Caco-2 (cell line): ENCODE results near the gene DAO. TPM values are rescaled to one million over a fixed set of nuclear protein-coding genes. Genes with fewer than 3 reads are reported as not detected.
A peak's percentile ranks its signal among the peaks of the same experiment; 100 is the strongest.

ENCODE experiments used
- BruUV-seq: library from RNA; stranded (reverse); fragments of 400-500 nt; replicated peaks from 2 replicates; lab custom pipeline; 2021; lab: Mats Ljungman, UMichigan
- CTCF ChIA-PET: fragments of 300-600 bp; sonication (Branson Sonifier 250); formaldehyde crosslinking; loops from one replicate; lab custom pipeline; 2022; ENCODE audit warnings: antibody characterized with exemption; lab: Charles Lee
- POLR2A ChIA-PET: fragments of 300-600 bp; sonication (Branson Sonifier 250); formaldehyde crosslinking; loops from one replicate; lab custom pipeline; 2022; ENCODE audit warnings: antibody characterized with exemption; lab: Charles Lee
- DNase-seq, 2 experiments: peaks; one replicate each; pipeline versions ENCODE4 v3.0.0 to v3.0.0-alpha.2; 2020 to 2022
- H3K27me3 ChIP-seq: replicated peaks from 2 replicates; pipeline ENCODE4 v1.6.0; 2011; ENCODE audit warnings: low read length; ENCODE audit not compliant: control insufficient read depth, insufficient read depth
- H3K36me3 ChIP-seq: 2 replicates; pipeline ENCODE4 v1.5.1; 2011; ENCODE audit warnings: low read length; ENCODE audit not compliant: control insufficient read depth, insufficient read depth
- H3K4me1 ChIP-seq: fragments of 250-450 bp; sonication (Bioruptor Pico); 2 replicates; pipeline ENCODE4 v1.5.1; 2020; ENCODE audit warnings: mild to moderate bottlenecking
- H3K4me3 ChIP-seq: 2 replicates; pipeline ENCODE4 v1.5.1; 2011; ENCODE audit warnings: low read depth, mild to moderate bottlenecking, control low read depth, low read length
- H3K9me3 ChIP-seq: fragments of 250-450 bp; sonication (Bioruptor Pico); 2 replicates; pipeline ENCODE4 v1.5.1; 2020; ENCODE audit warnings: mild to moderate bottlenecking, moderate library complexity
- H3K27ac Mint-ChIP-seq: one replicate; pipeline ENCODE4 v1.8.0; 2022; ENCODE audit warnings: mixed read lengths; ENCODE audit not compliant: unreplicated experiment
- H3K27me3 Mint-ChIP-seq: one replicate; pipeline ENCODE4 v1.8.0; 2022; ENCODE audit warnings: mixed read lengths; ENCODE audit not compliant: insufficient read depth, unreplicated experiment
- H3K36me3 Mint-ChIP-seq: one replicate; pipeline ENCODE4 v1.8.0; 2022; ENCODE audit warnings: mild to moderate bottlenecking, mixed read lengths; ENCODE audit not compliant: insufficient read depth, unreplicated experiment
- H3K4me1 Mint-ChIP-seq: one replicate; pipeline ENCODE4 v1.8.0; 2022; ENCODE audit warnings: low read depth, mixed read lengths; ENCODE audit not compliant: unreplicated experiment
- H3K4me3 Mint-ChIP-seq: one replicate; pipeline ENCODE4 v1.8.0; 2022; ENCODE audit warnings: mild to moderate bottlenecking, moderate library complexity, mixed read lengths; ENCODE audit not compliant: unreplicated experiment
- H3K9me3 Mint-ChIP-seq: one replicate; pipeline ENCODE4 v1.8.0; 2022; ENCODE audit warnings: mixed read lengths; ENCODE audit not compliant: unreplicated experiment
- intact Hi-C: fragments of 100-400 bp; cut with micrococcal nuclease; formaldehyde crosslinking; loops from one replicate; pipeline ENCODE4 v1.10.0; 2022; ENCODE audit not compliant: unreplicated experiment
- total RNA-seq: library from RNA; stranded (reverse); gene quantifications from 2 replicates; pipeline ENCODE4 v1.2.3, GENCODE V29; 2022
- TF ChIP-seq, protein P1 (sequence below), 2 experiments: fragments of 200-600 bp in 1 of 2; IDR thresholded peaks; 1 replicate in 1 of 2; 2 replicates in 1 of 2; pipeline versions ENCODE4 v1.5.1 to v1.8.0; 2011 to 2022; ENCODE audit warnings: antibody characterized with exemption in 1 of 2, control low read depth in 1 of 2, inconsistent platforms in 1 of 2, low read depth in 1 of 2, low read length in 1 of 2, mild to moderate bottlenecking in 1 of 2, moderate library complexity in 1 of 2; ENCODE audit not compliant: insufficient read depth in 1 of 2, severe bottlenecking in 1 of 2, unreplicated experiment in 1 of 2

The DAO gene
- total RNA-seq, 1 experiment from 2014 or later, result not detected

GRCh38 chr12:108918206-108918605, 38.3 kb downstream of the DAO start:
- intact Hi-C loops, result no loop called here
- CTCF ChIA-PET, result no interaction called here
- Histone ChIP-seq H3K36me3 (0 out of 2 replicates have a peak, but pooled peaks cover 1% of the 10 kb centered on the region), H3K4me3 (no peak overlapping the region), H3K27me3 (no peaks in the 10 kb centered on the region), H3K4me1 (peaks cover 35% of the 10 kb centered on the region), H3K9me3 (no peaks in the 10 kb centered on the region)
- DNase-seq, result no peak
- Mint-ChIP-seq H3K27me3 (no peaks in the 10 kb centered on the region), H3K36me3 (peaks cover 5% of the 10 kb centered on the region), H3K27ac (no peak overlapping the region), H3K9me3 (no peaks in the 10 kb centered on the region), H3K4me1 (peaks cover 27% of the 10 kb centered on the region), H3K4me3 (no peak overlapping the region)
- TF ChIP-seq, protein P1, sequence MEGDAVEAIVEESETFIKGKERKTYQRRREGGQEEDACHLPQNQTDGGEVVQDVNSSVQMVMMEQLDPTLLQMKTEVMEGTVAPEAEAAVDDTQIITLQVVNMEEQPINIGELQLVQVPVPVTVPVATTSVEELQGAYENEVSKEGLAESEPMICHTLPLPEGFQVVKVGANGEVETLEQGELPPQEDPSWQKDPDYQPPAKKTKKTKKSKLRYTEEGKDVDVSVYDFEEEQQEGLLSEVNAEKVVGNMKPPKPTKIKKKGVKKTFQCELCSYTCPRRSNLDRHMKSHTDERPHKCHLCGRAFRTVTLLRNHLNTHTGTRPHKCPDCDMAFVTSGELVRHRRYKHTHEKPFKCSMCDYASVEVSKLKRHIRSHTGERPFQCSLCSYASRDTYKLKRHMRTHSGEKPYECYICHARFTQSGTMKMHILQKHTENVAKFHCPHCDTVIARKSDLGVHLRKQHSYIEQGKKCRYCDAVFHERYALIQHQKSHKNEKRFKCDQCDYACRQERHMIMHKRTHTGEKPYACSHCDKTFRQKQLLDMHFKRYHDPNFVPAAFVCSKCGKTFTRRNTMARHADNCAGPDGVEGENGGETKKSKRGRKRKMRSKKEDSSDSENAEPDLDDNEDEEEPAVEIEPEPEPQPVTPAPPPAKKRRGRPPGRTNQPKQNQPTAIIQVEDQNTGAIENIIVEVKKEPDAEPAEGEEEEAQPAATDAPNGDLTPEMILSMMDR (IDR thresholded peaks at IDR 0.05; ENCODE audit: insufficient read depth in 1 of 2, low read depth in 1 of 2, low read length in 1 of 2, severe bottlenecking in 1 of 2, unreplicated experiment in 1 of 2), result no peak
- no TSS peak for BruUV-seq
- POLR2A ChIA-PET, result no interaction called here

DNA sequence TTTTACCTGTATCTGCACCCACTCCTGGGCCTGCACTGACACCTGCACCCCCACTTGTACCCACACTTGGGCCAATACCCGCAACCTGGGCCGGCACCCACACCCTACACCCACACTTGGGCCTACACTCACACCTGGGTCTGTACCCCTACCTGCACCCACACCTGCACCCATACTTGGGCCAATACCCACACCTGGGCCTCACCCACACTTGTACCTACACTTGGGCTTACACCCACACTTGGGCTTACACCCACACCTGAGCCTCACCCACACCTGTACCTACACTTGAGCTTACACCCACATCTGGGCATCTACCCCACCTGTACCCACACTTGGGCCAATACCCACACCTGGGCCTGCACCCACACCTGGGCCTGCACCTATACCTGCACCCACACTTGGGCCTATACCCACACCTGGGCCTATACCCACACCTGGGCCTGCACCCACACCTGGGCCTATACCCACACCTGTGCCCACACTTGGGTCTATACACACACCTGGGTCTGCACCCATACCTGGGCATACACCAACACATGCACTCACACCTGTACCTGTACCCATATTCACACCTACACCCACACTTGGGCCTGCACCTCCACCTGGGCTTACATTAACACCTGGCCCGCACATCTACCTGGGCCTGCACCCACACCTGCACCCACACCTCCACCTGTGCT, 39.2 kb downstream of the DAO start:
- H3K27ac Mint-ChIP-seq, result peak overlapping the region; percentile 47
- peaks cover 27% of the 10 kb centered on the region for H3K4me1 Mint-ChIP-seq
- Histone ChIP-seq H3K27me3 (no peaks in the 10 kb centered on the region), H3K4me1 (peaks cover 35% of the 10 kb centered on the region), H3K9me3 (no peaks in the 10 kb centered on the region), H3K36me3 (0 out of 2 replicates have a peak, but pooled peaks cover 1% of the 10 kb centered on the region), H3K4me3 (no peak overlapping the region)
- no peaks in the 10 kb centered on the region for H3K36me3 Mint-ChIP-seq
- POLR2A ChIA-PET, result no interaction called here
- TF ChIP-seq, protein P1 (IDR thresholded peaks at IDR 0.05; ENCODE audit: insufficient read depth in 1 of 2, low read depth in 1 of 2, low read length in 1 of 2, severe bottlenecking in 1 of 2, unreplicated experiment in 1 of 2), result no peak
- no peaks in the 10 kb centered on the region for H3K27me3 Mint-ChIP-seq
- H3K9me3 Mint-ChIP-seq, result no peaks in the 10 kb centered on the region
- intact Hi-C loops, result no loop called here
- BruUV-seq, result no TSS peak
- H3K4me3 Mint-ChIP-seq, result no peak overlapping the region
- CTCF ChIA-PET, result no interaction called here
- DNase-seq, result no peak

- ChIA-PET CTCF (interaction anchor here (0.7 kb wide), 1 partner anchor 29 kb away, joined by 3 read pairs; no protein-coding TSS in a partner anchor), POLR2A (no interaction called here)
- peaks cover 27% of the 10 kb centered on the region for H3K4me1 Mint-ChIP-seq
- Histone ChIP-seq H3K4me3 (no peak overlapping the region), H3K36me3 (0 out of 2 replicates have a peak, but pooled peaks cover 1% of the 10 kb centered on the region), H3K27me3 (no peaks in the 10 kb centered on the region), H3K4me1 (peaks cover 35% of the 10 kb centered on the region), H3K9me3 (no peaks in the 10 kb centered on the region)
- no peak overlapping the region for H3K27ac Mint-ChIP-seq
- peak; percentile 64 to 67 for DNase-seq
- no TSS peak for BruUV-seq
- no peaks in the 10 kb centered on the region for H3K36me3 Mint-ChIP-seq
- H3K27me3 Mint-ChIP-seq, result no peaks in the 10 kb centered on the region
- H3K4me3 Mint-ChIP-seq, result no peak overlapping the region
- H3K9me3 Mint-ChIP-seq, result peaks cover 13% of the 10 kb centered on the region
- intact Hi-C loops, result loop anchor here (1.0 kb wide), 1 partner anchor 10 kb away; no protein-coding TSS in a partner anchor
- TF ChIP-seq, protein P1 (IDR thresholded peaks at IDR 0.05; ENCODE audit: insufficient read depth in 1 of 2, low read depth in 1 of 2, low read length in 1 of 2, severe bottlenecking in 1 of 2, unreplicated experiment in 1 of 2), result no peak
These were observed 42.1 kb downstream of the DAO start for GRCh38 chr12:108921946-108922345.
